ENCODE data around the gene TNRC6C. TPM values are rescaled to one million over a fixed set of nuclear protein-coding genes. Genes with fewer than 3 reads are reported as not detected.
"Not testable (repeated sequence)": the region's sequence is repeated elsewhere in the genome, so short reads cannot be mapped to it uniquely, and the experiment has no call there.

TNRC6C gene
- polyA plus RNA-seq, 4 donors = 13.0 to 16.1 (median 14.4) TPM

- DNase-seq (ENCODE audit: low read depth in 4 of 4, low spot score in 3 of 4) = no peak
Measured at GRCh38 chr17:78107976-78108725, 149.6 kb downstream of the TNRC6C start.

- no peak for DNase-seq (ENCODE audit: low read depth in 4 of 4, low spot score in 3 of 4)
Measured at GRCh38 chr17:78108726-78109488, 150.4 kb downstream of the TNRC6C start.

- no peak for DNase-seq (ENCODE audit: low read depth in 4 of 4, low spot score in 3 of 4)
Measured at GRCh38 chr17:78109489-78109761, 150.9 kb downstream of the TNRC6C start.

- no peak for DNase-seq (ENCODE audit: low read depth in 4 of 4, low spot score in 3 of 4)
Measured at GRCh38 chr17:78110363-78111015, 152.0 kb downstream of the TNRC6C start.

- no peak for DNase-seq (ENCODE audit: low read depth in 4 of 4, low spot score in 3 of 4)
Measured at GRCh38 chr17:78111016-78111726, 152.7 kb downstream of the TNRC6C start.

GRCh38 chr17:78111727-78112517 lies 153.4 kb downstream of the TNRC6C start:
- no peak for DNase-seq (ENCODE audit: low read depth in 4 of 4, low spot score in 3 of 4)

GRCh38 chr17:78112518-78113471 lies 154.3 kb downstream of the TNRC6C start:
- DNase-seq (ENCODE audit: low read depth in 4 of 4, low spot score in 3 of 4) = no peak

- no peak for DNase-seq (ENCODE audit: low read depth in 4 of 4, low spot score in 3 of 4)
Measured at GRCh38 chr17:78113804-78114785, 155.6 kb downstream of the TNRC6C start.

- DNase-seq (ENCODE audit: low read depth in 4 of 4, low spot score in 3 of 4) = no peak
Measured at GRCh38 chr17:78114831-78115723, 156.6 kb downstream of the TNRC6C start.

GRCh38 chr17:78115803-78116202 lies 157.3 kb downstream of the TNRC6C start:
- not testable (repeated sequence) for DNase-seq (ENCODE audit: low read depth in 4 of 4, low spot score in 3 of 4)

GRCh38 chr17:78116411-78116810 lies 157.9 kb downstream of the TNRC6C start:
- DNase-seq (ENCODE audit: low read depth in 4 of 4, low spot score in 3 of 4) = no peak

GRCh38 chr17:78117027-78117981 lies 158.8 kb downstream of the TNRC6C start:
- no peak for DNase-seq (ENCODE audit: low read depth in 4 of 4, low spot score in 3 of 4)

GRCh38 chr17:78118801-78119241 lies 160.3 kb downstream of the TNRC6C start:
- DNase-seq (ENCODE audit: low read depth in 4 of 4, low spot score in 3 of 4) = no peak

- DNase-seq (ENCODE audit: low read depth in 4 of 4, low spot score in 3 of 4) = no peak
Measured at GRCh38 chr17:78120537-78120936, 162.0 kb downstream of the TNRC6C start.

GRCh38 chr17:78120971-78121800 lies 162.7 kb downstream of the TNRC6C start:
- no peak for DNase-seq (ENCODE audit: low read depth in 4 of 4, low spot score in 3 of 4)

All from left renal pelvis (tissue), 4 donors.